ENCODE measurements around the gene RABL2A.
"Not testable (repeated sequence)": the region's sequence is repeated elsewhere in the genome, so short reads cannot be mapped to it uniquely, and the experiment has no call there.

The RABL2A gene

DNA sequence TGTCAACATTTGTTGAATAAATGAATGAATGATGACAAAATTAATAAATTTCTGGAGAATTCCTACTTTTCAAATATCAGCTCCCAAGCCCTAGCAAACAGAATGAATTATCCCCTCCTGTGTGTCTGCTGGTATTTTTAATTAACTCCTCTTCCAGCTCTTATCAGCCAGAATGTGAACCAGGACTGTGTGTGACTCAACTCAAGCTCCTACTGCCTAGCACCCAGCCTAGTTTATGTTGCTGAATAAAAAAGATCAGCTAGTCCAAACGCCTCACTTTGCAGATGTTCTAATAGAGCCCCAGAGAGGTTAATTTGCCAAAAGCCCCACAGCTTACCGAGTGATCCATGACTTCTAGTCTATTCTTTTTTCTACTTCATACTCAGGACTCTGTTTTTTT is 50.3 kb downstream of the RABL2A start:
- DNase-seq (ENCODE audit: extremely low read depth in 1 of 2, low read depth in 1 of 2): no peak

- DNase-seq (ENCODE audit: extremely low read depth in 1 of 2, low read depth in 1 of 2): no peak
Observed at GRCh38 chr2:113679457-113679856, 52.4 kb downstream of the RABL2A start.

DNA sequence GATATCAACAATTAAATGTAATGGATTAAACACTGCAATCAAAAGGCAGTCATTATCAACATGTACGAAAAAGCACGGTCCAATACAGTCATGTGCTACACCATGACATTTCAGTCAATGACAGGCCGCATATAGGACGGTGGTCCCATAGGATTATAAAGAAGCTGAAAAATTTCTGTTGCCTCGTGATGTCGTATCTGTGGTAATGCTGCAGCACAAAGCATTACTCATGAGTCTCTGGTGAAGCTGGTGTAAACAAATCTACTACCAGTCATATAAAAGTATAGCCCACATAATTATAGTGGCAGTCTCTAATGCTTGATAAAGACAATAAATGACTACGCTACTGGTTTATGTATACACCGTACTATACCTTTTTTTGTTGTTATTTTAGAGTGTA is 58.4 kb downstream of the RABL2A start:
- DNase-seq (ENCODE audit: extremely low read depth in 1 of 2, low read depth in 1 of 2): no peak

GRCh38 chr2:113686537-113686936 is 59.5 kb downstream of the RABL2A start:
- no peak for DNase-seq (ENCODE audit: extremely low read depth in 1 of 2, low read depth in 1 of 2)

- DNase-seq (ENCODE audit: extremely low read depth in 1 of 2, low read depth in 1 of 2): not testable (repeated sequence)
Observed at GRCh38 chr2:113690871-113691270, 63.8 kb downstream of the RABL2A start.
